C4-2B (cell line): ENCODE results near the gene MAP7D1.

Source experiments
- CTCF ChIP-seq: fragments of 450-650 bp; conservative IDR thresholded peaks from 2 replicates; pipeline ENCODE4 v1.5.1; 2017; ENCODE audit warnings: mild to moderate bottlenecking
- ZFX ChIP-seq: fragments of 450-650 bp; IDR thresholded peaks from 2 replicates; pipeline ENCODE4 v1.6.1; 2017

GRCh38 chr1:36128905-36129206, 27.1 kb upstream of the MAP7D1 start:
- no peak for TF ChIP-seq ZFX
- TF ChIP-seq CTCF, result no peak
